Body of pancreas (tissue), 4 donors: ENCODE results near the gene PHLDA2. TPM values are rescaled to one million over a fixed set of nuclear protein-coding genes. Genes with fewer than 3 reads are reported as not detected.

Source experiments
- ATAC-seq: fragments of 150-250 bp; one replicate; pipeline ENCODE4 v1.9.1; 2016
- DNase-seq, 4 donors: peaks; one replicate each; pipeline ENCODE4 v3.0.0-alpha.2; 2019
- H3K27ac ChIP-seq, 4 donors: fragments of 200-600 bp; sonication (generic); 1 replicate in 3 of 4; 2 replicates in 1 of 4; pipeline versions ENCODE4 v1.5.1 to v1.6.1; 2016 to 2019; ENCODE audit warnings: mild to moderate bottlenecking in 1 of 4, mixed read lengths in 1 of 4, moderate library complexity in 1 of 4
- H3K27me3 ChIP-seq, 2 donors: fragments of 200-600 bp; sonication (generic); one replicate each; pipeline ENCODE4 v1.6.0; 2016; ENCODE audit warnings: mild to moderate bottlenecking in 1 of 2
- H3K36me3 ChIP-seq, 2 donors: fragments of 200-600 bp; sonication (generic); replicated peaks in 1 of 2; 2 replicates each; pipeline ENCODE4 v1.5.1; 2016; ENCODE audit warnings: low read depth in 2 of 2; ENCODE audit not compliant: insufficient read depth in 1 of 2
- H3K4me1 ChIP-seq: fragments of 200-600 bp; sonication (generic); one replicate; pipeline ENCODE4 v1.6.0; 2016
- H3K4me3 ChIP-seq, 2 donors: fragments of 200-600 bp; sonication (generic); 1 replicate in 1 of 2; 2 replicates in 1 of 2; pipeline ENCODE4 v1.5.1; 2016 to 2019
- H3K9me3 ChIP-seq, 3 donors: fragments of 200-600 bp; sonication (generic); 1 replicate in 2 of 3; 2 replicates in 1 of 3; pipeline ENCODE4 v1.5.1; 2016
- POLR2A ChIP-seq, 3 donors: fragments of 450-650 bp; IDR thresholded peaks; one replicate each; pipeline ENCODE4 v1.6.1; 2016; ENCODE audit warnings: antibody characterized with exemption in 3 of 3, mild to moderate bottlenecking in 2 of 3
- WGBS, 2 donors: methylation state at CpG; one replicate each; pipeline ENCODE4 v1.1.5; 2017; 5-methylcytosine and 5-hydroxymethylcytosine counted together
- intact Hi-C: fragments of 100-400 bp; cut with DNase I; formaldehyde crosslinking; loops from one replicate; pipeline ENCODE4 v1.15.1; 2023
- total RNA-seq, 2 donors: library from RNA; depleted of rRNA; stranded (reverse); fragments of >200 nt; gene quantifications; one replicate each; pipeline ENCODE4 v1.1.0, GENCODE V29; 2016
- TF ChIP-seq, protein P1 (sequence below), 7 experiments: fragments of 450-650 bp in 4 of 7; fragments of 200-600 bp in 3 of 7; sonication (generic) in 3 of 7; IDR thresholded peaks; one replicate each; pipeline ENCODE4 v1.5.1; 2016 to 2019; ENCODE audit warnings: antibody characterized with exemption in 7 of 7

PHLDA2 gene
- total RNA-seq, 2 donors from 2014 or later = 4.2 TPM; not detected in 1

DNA sequence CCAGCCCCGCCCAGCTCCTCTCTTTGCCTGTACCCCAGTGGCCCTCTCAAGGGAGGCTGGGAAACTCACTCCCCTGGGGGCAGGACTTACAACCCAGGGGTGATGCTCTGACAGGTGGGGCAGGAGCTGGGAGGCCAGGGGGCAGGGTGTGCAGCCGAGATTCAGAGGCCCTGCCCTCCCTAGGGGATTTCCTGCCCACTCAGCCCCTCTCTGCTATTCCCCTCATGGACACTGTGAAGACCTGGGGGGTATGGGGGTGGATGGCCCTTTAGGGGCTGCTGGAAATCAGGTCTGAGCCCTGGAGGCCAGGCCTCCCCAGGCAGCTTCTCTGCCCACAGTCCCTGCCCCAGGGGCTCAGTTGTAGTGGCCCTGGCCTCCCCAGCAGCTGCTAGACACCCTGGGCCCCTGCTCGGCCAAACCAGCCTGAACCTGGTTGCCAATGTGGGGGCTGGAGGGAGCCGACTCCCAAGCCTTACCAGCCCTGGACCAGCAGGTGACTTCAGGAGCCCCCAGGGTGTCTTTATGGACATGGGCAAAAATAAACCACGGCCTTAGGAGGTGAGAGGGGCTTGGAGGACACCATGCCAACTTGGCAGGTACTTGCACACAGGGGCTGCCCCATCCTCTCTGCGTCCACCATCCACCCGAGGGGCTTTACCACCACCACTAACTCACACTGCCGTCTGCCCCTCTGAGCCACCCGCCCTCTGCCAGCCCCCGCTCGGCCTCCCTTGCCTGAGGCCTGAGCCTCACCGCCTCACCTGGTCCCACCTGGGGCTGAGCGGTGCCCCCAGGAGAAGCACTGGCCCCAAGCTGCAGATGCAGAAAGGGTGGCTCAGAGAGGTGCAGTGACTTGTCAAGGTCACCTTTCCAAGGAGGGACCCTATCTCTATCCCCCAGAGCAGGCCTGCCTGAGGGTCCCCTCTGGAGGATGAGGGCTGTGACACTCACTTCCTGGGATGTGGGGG is 2.8 kb upstream of the PHLDA2 start:
- WGBS, 2 donors = 71 to 84% methylated on average over 9 to 13 of the region's 13 CpGs
- H3K4me1 ChIP-seq = peaks cover 33% of the 10 kb centered on the region
- H3K27ac ChIP-seq = no peak overlapping the region
- peak in 2 of 4 donors; percentile 10 to 13 for DNase-seq
- TF ChIP-seq POLR2A (IDR thresholded peaks at IDR 0.05) = no peak
- TF ChIP-seq, protein P1, sequence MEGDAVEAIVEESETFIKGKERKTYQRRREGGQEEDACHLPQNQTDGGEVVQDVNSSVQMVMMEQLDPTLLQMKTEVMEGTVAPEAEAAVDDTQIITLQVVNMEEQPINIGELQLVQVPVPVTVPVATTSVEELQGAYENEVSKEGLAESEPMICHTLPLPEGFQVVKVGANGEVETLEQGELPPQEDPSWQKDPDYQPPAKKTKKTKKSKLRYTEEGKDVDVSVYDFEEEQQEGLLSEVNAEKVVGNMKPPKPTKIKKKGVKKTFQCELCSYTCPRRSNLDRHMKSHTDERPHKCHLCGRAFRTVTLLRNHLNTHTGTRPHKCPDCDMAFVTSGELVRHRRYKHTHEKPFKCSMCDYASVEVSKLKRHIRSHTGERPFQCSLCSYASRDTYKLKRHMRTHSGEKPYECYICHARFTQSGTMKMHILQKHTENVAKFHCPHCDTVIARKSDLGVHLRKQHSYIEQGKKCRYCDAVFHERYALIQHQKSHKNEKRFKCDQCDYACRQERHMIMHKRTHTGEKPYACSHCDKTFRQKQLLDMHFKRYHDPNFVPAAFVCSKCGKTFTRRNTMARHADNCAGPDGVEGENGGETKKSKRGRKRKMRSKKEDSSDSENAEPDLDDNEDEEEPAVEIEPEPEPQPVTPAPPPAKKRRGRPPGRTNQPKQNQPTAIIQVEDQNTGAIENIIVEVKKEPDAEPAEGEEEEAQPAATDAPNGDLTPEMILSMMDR (IDR thresholded peaks at IDR 0.05) = no peak
- intact Hi-C loops = no loop called here
- no peak for ATAC-seq
- no peaks in the 10 kb centered on the region for H3K36me3 ChIP-seq
- no peaks in the 10 kb centered on the region for H3K9me3 ChIP-seq
- peaks cover 0 to 5% of the 10 kb centered on the region in 2 donors for H3K27me3 ChIP-seq
- no peak overlapping the region for H3K4me3 ChIP-seq

DNA sequence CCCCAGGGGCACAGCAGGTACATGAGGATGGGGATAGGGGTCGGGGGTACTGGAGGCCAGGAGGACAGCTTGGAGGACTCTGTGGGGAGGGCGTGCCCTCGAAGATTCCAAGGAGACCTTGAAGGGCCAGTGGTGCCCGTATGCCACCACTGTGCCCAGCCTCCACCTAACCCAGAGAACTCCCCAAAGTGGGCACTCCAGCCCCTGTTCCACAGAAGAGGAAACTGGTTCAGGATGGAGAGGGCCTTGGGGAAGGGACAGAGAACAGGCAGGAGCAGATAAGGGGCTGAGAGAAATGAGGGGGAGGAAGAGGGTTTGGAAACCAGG is 2.2 kb upstream of the PHLDA2 start:
- Histone ChIP-seq H3K9me3 (no peaks in the 10 kb centered on the region), H3K27me3 (peaks cover 0 to 5% of the 10 kb centered on the region in 2 donors), H3K36me3 (no peaks in the 10 kb centered on the region), H3K4me3 (no peak overlapping the region), H3K27ac (no peak overlapping the region), H3K4me1 (peaks cover 33% of the 10 kb centered on the region)
- TF ChIP-seq, protein P1 (IDR thresholded peaks at IDR 0.05) = no peak
- no peak for TF ChIP-seq POLR2A (IDR thresholded peaks at IDR 0.05)
- intact Hi-C loops = no loop called here
- DNase-seq = no peak
- 43 to 54% methylated on average over 4 of the region's 4 CpGs for WGBS, 2 donors
- no peak for ATAC-seq

DNA sequence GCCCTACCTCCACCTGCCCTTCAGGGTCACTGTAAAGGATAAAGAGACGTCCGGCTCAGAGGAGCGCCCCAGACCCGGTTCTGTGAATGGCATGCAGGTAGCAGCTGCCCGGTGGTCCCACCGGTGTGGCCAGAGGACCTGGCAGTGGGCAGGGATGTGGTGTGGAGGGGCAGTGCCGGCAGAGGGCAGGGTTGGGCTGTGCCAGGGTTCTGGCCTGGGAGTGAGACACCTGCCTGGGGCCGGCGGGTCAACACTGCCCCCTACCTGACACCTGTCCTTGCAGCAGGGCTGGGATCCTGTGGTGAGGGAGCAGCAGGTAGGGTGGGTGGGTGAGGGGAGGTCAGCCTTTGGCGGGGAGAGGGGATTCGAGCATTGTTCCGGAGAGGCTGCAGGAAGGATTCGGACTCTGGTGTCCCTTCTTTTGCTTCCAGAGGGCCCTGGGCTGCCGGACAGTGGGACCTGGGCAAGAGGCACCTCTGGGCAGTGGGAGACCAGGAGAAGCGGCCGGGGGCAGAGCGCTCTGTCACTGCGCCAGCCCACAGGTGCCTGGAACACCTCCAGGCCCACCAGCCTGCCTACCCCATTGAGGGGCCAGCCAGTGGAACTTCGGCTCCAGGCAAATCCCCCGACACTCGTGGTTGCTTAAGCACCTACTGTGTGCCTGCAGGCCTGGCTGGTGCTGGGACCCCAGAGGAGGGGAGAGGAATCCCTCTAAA is 1.6 kb upstream of the PHLDA2 start:
- H3K27me3 ChIP-seq = peaks cover 0 to 5% of the 10 kb centered on the region in 2 donors
- intact Hi-C loops = no loop called here
- no peak overlapping the region for H3K4me3 ChIP-seq
- DNase-seq (peak; percentile 88 to 94 (median 90)), ATAC-seq (peak; percentile 82)
- 23 to 24% methylated on average over 9 to 21 of the region's 21 CpGs for WGBS, 2 donors
- H3K9me3 ChIP-seq = no peaks in the 10 kb centered on the region
- TF ChIP-seq, protein P1 (IDR thresholded peaks at IDR 0.05) = peak; percentile 82 to 98 (median 95)
- peak in 1 of 3 donors; percentile 21 for TF ChIP-seq POLR2A (IDR thresholded peaks at IDR 0.05)
- H3K27ac ChIP-seq = peak overlapping the region; percentile 47 to 77 (median 64)
- H3K4me1 ChIP-seq = peaks cover 33% of the 10 kb centered on the region
- H3K36me3 ChIP-seq = no peaks in the 10 kb centered on the region

DNA sequence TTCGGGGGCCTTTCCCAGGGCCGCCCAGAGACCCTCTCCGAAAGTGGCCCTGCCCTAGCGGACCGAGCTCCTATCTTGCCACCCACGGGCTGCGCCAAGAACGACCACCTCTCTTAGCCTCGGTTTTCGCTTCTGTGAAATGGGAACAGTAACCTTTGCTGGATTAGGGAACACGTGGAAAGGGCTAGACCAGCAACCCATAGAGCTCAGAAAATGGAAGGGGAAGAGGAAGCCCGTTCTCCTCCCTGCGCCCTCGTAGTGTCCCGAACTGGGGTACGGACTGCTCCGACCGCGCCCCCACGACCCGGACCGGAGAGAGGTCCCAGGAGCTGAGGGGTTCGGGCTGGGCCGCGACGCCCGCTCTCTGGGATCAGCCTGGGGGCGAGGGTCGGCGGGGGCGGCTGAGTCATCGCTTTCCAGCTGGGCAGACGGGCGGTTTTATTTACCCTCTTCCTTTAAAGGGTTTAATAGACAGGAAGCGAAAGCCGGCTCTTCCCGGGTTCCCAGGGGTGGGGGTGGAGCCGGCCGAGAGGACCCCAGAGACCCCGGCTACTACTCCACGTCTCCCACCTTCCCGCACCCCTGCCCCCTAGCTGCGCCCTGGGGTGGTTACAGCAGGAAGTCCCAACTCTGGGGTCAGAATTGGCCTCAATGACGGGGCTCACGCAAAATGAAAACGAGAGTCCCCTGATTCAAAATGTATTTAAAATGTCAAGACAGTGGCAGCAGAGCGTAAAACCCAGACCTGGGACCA is 907 bp upstream of the PHLDA2 start:
- Histone ChIP-seq H3K27me3 (peaks cover 0 to 5% of the 10 kb centered on the region in 2 donors), H3K36me3 (no peaks in the 10 kb centered on the region), H3K9me3 (no peaks in the 10 kb centered on the region), H3K4me3 (no peak overlapping the region), H3K27ac (peak overlapping the region; percentile 47 to 77 (median 64)), H3K4me1 (peaks cover 33% of the 10 kb centered on the region)
- TF ChIP-seq, protein P1 (IDR thresholded peaks at IDR 0.05) = peak in 1 of 7 experiments; percentile 0
- TF ChIP-seq POLR2A (IDR thresholded peaks at IDR 0.05) = no peak
- peak; percentile 12 for ATAC-seq
- peak; percentile 37 to 74 (median 46) for DNase-seq
- intact Hi-C loops = no loop called here
- WGBS, 2 donors = 1 to 6% methylated on average over 17 to 46 of the region's 47 CpGs
